GM19463 (cell line): ENCODE measurements around the gene CD9.
"Not testable (repeated sequence)": the region's sequence is repeated elsewhere in the genome, so short reads cannot be mapped to it uniquely, and the experiment has no call there.

Experiments
- ATAC-seq: cut with Tn5 transposase; IDR thresholded peaks from one replicate; pipeline ENCODE4 v1.9.1; 2021; ENCODE audit warnings: mild to moderate bottlenecking, moderate library complexity; ENCODE audit not compliant: unreplicated experiment

Gene CD9

DNA sequence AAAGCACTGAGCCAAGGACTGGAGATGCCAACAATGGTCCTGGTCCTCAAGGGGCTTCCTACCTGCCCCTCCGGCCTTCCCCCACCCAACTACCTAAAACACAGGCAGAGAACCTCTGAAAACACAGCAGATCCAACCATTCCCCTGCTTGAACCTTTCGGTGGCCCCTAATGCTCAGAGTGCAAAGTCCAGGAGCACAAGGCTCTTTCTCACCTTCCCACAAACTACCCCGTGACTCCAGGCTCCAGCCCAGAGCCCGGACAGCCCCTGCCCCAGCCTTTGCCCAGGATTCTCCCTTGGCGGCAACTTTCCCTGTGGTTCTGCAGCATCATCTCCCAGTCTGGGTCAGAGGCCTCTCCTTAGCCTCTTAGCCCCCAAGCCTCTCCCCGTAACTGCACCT lies 1.6 kb upstream of the CD9 start:
- no peak for ATAC-seq

DNA sequence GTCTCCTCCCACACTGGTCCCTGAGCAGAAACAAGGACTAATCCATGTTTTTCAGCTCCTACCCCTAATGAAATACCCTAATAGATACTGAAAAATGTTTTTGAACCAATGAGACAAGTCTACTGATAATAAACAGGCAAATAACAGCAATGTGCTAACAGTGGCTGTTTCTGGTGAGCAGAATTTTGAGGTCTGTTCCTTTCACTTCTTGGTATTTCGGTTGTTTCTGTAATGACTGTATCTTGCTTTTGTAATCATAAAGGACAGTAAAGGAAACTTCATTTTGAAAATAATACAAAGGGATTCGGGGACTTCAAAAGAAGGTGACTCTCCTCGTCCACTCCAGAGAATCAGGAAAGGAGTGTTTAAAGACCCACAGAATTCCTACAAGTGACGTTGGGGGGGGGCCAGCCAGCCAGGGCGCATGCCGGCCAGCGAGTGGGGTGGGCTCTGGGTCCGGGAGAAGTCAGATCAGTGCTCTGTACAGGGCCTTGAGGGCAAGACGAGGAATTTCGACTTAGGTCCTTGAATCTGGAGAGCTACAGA lies 1.1 kb upstream of the CD9 start:
- ATAC-seq: no peak

DNA sequence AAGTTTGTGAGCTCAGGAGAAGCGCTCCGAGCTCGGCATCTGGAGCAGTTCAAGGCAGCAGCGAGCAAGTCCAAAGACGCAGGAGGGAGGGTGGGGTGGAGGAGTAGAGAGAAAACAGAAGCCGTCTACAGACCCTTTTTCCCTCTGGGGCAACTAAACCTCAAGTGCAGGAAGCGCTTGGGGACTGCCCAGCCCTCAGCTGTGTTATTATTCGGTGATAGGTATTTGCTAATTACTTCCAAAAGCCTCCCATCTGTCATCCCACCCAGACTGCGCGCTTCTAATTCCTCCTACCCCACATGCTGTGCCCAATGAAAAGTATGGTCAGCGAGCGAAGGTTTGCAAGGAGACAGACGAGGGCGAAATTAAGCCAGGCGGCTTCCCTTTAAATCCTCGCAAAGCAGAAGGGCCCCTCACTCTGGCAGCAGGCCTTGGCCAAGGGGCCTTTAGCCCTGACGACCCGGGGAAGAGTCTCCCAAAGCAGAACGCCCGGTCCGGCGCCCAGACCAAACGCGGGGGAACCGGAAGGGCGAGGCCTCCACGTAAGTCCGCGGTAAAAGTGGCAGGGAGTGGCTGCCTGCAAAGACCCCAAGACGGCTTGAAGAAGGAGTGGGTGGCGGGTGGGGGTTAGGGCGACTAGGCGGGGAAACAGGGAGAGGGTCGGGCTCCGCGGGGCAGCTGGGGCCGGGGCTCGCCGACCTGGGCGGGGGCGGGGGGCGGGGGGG lies 507 bp upstream of the CD9 start:
- ATAC-seq: no peak

DNA sequence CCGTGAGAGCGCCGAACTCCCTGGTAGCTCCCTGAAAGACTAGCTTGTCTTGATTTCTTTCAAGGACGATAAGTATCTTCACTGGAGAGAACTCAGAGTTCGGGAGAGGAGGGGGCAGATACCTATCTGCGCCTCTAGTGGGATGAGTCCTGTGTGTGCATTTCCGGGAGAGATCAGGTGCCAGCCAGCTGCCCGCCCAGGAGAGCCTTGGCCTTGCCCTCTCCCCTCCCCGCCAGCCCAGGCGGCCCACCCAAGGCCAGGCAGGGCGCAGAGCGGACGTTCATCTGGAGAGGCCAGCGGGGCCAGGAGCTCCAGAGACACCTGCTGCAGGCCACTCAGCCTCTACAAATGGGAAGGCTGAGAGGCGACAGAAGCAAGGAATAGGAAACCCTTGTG lies 1.0 kb downstream of the CD9 start:
- no peak for ATAC-seq

DNA sequence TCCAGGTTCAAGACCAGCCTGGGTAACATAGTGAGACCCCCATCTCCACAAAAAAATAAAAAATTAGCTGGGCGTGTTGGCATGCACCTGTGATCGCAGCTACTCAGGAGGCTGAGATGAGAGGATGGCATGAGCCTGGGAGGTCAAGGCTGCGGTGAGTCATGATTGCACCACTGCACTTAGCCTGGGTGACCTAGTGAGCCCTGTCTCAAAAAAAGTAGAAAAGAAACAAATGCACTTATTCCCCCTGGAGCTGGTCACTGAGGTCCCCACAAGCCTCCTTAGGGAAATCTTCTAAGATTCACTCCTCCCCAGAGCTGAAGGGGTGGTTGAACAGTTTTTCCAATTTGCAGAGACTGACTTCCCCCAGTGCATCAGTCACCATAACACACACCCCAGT lies 1.6 kb downstream of the CD9 start:
- ATAC-seq: no peak

DNA sequence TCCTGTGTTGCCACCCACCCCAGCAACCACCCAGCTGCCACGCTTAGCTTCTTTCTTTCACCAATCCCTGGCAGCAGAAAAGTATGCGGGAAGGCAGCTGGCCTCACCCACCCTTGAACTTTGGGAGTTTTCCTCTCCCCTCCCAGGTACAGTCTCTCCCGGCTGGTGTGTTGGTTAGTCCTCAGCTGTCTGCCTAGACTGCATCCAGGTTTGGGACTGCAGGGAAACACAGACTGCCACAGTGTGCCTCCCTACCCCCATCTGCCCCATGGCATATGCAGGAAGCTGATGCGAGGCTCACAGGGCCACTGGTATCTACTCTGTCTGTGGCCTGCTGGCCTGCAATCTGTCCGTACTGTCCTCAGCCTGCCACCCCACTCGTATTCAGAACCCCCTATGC lies 2.1 kb downstream of the CD9 start:
- no peak for ATAC-seq

DNA sequence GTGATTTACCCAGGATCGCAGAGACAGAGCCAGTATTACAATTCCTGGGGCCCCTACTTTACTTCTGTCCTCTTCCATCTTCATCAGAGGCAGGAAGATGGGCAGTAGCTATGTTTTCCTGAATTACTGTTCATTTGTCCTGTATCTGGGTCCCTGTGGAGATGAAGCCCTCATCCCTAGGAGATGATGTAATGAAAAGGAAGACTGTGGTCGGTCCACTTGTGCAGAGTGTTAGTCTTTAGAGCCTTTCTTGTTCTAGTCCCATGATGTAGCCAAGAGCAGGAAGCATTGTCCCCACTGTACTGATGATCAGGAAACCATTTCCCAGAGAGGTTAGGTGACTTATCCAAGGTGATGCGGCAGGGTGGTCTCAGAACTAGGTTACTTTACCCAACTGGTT lies 2.6 kb downstream of the CD9 start:
- no peak for ATAC-seq

DNA sequence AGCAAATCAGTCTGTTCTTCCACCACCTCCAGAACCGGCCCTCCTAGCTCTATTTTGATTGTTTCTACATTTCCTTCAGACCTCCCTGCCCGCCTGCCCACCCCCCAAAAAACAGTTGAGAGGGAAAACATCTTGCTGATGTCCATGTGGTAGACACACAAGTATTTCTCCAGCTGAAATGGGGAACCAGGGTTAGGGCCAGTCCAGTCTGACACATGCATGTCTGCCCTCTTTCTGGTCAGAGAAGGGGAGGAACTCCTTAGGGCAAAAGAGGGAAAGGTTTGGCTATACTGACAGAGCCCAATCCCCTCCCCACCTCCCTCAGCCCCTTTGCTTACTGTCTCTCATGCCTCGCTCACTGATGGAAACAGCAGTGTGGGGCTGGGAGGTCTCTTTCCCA lies 3.4 kb downstream of the CD9 start:
- no peak for ATAC-seq

DNA sequence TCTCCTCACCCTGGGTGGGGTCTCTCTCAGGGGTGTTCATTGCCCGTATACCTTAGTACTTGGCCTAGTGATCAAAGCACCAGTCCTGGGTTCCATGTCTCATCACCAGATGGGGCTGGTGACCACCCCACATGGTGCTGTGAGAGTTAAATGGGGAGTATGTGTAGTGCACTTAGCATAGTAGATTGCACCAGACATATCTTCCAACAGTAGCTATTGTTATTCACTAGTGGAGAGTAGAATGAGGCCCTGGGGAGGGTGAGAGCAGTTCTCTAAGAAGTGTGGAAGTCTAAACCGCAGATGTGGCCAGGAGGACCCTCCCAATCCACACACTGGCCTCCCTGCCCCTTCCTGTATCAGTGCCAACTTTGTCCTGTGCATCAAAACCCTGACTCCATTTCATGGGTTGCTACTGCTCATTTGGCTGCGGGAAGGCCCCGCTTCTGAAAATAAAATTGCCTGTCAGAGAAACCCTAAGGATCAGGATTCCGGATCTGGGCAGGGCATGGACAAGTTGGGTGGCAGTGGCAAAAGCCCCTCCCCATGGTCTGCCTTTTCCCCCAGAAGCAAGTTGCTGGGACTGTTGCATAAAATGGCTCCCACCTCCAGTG lies 4.4 kb downstream of the CD9 start:
- no peak for ATAC-seq

DNA sequence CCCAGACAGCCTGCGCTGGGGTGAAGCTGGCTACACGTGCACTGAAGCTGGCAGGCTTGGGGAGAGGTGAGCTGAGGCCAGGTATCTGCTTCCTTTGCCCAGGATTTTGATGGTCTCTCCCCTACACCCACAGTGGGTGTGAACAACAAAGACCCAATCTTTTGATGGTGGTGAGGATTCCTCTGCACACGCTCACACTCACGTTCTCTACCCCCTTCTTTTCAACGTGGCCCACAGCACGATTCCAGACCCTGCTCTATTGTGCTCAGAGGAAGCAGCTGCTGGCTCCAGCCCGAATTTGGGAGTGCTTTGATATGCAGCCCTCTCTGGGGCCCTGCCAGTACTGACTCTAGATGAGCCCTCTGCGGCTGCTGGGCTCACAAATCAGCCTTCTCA lies 4.9 kb downstream of the CD9 start:
- ATAC-seq: no peak

DNA sequence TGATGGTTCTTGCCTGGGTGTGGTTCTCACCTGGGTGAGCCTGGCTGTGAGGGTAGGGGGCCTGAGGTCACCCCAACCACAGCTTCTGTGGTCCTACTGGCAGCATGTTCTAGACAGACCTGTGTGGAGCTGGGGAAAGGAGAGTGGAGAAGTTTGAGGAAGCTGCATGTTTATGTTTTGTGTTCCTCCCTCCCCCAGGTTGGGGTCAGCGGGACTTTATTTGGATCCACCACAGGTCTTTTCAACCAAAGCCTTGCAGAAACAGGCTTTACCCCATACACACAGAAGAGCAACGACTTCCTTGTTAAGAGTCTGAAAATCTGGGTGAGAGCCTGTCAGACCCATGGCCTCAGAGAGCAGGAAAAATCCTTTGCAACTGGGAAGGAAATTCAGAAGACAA lies 5.6 kb downstream of the CD9 start:
- ATAC-seq: no peak

DNA sequence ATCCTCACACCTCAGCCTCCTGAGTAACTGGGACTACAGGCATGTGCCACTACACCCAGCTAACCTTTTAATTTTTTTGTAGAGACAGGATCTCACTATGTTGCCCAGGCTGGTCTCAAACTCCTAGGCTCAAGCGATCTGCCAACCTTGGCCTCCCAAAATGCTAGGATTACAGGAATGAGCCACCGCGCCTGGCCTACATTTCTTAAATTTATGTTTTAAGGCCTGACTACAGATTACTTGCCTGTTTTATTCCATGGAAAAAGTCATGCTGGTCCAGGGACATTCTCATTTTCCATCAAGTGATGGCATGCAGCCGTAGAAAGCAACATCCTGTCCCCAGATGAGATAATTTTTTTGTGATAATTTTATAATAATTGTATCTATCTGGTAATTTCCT lies 6.1 kb downstream of the CD9 start:
- ATAC-seq: no peak

DNA sequence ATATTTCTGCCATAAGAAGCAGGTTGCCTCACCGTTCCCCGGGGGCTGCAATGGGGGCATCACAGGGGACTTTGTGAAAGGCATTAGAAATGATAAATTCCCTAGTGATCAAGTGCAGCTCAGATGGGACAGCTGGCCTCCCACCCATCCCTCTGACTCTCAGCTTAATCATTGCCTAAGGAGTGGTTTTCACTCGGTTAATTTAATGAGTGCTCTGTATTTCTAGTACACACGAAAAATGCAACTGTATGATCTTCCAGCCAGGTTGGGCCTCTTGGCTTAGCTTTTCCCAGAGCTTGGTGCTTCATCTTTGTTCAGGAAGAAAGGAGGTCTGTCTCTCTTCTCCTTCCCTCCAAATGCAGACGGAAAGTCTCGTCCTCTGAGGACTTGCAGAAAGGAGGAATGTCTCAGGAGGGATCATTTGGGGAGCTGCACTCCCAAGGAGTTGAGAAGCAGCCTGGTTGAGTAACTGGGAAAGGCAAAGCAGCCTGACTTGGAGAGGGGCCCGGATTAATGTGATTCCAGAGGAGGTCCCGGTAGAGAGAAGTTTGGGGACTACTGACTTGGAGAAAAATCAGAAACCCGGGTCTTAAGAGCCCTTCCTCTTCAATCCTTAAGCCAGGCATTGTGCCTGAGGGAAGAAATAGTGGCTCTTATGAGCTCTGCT lies 7.2 kb downstream of the CD9 start:
- ATAC-seq: no peak

DNA sequence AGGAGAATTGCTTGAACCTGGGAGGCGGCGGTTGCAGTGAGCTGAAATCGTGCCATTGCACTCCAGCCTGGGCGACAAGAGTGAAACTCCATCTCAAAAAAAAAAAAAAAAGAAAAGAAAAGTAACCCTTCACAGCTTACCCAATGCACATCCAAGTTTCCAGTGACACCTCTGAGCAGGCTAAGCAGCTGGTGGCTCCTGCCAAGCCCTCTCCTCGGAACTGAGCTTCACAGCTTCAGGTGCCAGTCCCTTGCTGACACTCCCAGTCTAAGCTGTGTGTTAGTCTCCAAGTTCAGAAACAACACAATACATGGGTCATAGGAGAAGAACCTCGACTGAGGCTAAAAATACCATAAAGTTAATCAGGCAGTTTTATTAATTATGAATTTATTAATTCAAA lies 7.9 kb downstream of the CD9 start:
- no peak for ATAC-seq

DNA sequence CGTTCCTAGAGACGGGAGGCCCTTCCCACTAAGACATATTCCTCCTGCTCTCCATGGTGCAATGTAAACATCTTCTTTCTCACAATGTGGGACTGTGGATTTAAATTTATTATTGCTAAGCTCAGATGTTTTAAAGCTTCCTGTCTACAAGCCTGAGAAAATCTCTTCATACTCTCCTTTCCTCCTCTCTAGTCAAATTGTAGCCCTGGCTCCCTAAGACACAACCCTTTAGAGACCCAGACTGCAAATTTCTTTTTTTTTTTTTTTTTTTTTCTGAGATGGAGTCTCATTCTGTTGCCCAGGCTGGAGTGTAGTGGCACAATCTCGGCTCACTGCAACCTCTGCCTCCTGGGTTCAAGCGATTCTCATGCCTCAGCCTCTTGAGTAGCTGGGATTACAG lies 9.2 kb downstream of the CD9 start:
- ATAC-seq: not testable (repeated sequence)

DNA sequence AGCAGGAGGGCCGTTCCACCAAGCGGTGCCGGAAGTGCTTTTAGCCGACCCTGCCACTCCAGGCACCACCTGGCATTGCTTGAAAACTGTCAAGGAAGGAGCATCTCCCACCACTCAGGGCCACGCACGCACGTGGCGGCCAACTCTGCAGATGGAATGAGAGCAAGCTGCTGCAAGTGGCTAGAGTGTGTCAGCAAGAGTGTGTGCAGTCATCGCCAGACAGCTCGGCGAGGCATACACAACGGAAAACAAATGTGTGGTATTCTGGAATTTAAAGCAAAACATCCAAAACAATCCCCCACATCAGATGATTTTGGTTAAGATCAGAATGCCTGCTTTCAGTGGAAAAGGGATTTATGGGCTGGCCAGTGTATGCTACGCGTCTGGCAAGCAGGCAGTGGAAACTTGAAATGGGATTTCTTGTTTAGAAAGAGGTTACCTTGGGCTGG lies 11.2 kb downstream of the CD9 start:
- no peak for ATAC-seq

DNA sequence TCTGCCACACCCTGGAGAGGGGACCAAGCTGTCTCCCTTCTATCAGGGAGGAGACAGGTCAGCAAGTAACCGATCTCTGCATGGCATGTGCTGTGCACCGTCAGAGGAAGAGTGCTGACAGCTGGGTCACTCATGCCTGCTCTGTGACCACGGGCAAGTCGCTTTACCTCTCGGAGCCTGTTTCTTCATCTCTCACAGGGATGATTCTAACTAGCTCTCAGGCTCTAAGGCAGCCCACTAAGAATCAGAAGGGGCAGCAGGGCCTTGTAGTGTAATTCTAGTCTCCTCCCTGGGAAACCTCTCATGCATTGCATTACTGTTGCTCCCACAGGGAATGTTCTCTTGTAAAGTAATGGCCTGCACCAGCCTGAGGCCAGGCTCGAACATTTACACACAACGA lies 11.9 kb downstream of the CD9 start:
- ATAC-seq: no peak

DNA sequence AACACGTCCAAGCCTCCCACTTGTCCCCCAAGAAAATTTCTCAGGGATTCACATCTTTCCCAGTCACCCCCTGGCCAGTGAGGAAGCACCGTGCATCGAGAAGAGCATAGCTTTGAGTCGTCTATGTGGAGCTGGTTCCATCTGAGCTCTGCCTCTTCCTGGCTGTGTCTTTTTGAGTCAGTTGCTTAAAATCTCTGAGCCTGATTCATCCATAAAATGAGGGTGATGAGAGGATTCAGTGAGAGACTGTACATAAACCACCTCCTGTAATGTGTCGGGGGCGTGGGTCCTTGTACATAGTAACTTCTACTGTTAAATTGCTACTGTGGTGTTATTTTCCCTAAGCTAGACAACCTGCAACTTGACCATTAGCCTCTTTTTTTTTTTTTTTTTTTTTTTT lies 13.8 kb downstream of the CD9 start:
- ATAC-seq: no peak

DNA sequence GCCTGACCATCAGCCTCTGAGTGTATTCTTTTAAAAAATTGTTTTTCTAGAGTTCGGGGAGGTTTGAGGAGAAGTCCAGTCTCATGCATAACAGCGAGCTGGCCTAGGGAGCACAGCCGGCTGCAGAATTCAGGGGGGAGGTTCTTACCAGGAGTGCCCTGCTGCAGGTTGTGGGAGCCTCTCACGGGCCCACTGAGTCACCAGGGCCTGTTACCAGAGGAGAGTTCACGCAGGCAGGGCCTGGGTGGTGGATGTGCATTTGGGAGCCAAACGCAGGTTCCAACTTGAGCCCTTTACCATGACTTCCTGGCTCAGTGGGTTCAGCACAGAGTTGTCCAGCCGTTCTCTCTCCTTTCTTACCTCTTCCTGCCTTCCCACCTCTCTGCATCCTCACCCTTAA lies 14.4 kb downstream of the CD9 start:
- no peak for ATAC-seq

DNA sequence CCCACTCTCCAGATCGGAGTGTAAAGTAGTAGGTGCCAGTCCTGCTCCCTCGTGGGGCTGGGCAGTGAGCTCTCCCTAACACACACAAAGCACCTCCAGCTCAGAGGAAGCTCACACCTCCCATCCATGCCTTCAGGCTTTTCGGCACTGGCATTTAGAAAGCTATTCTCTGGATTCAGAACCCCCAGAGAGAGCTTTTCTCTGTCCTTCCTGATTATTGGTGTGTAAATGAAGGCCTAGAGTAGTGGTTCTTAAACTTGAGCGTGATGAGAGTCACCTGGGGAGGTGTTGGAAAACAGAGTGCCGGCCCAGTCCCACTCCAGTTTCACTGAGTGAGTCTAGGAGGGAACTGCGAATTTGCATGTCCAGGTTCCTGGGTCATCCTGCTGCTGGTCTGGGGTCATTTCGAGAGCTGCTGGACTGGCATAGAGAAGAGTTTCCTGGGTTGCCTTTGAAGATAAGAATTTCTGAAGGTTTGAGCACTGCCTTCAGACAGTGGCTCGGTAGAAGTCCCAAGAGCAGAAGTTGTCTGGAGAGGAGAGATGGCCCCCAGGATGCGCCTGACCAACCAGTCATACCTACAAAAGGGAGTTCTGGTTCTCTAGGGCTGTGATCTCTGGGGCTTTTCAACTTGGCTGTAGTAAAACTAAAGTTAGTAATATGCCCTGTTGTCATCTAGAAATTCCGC lies 15.1 kb downstream of the CD9 start:
- ATAC-seq: no peak

DNA sequence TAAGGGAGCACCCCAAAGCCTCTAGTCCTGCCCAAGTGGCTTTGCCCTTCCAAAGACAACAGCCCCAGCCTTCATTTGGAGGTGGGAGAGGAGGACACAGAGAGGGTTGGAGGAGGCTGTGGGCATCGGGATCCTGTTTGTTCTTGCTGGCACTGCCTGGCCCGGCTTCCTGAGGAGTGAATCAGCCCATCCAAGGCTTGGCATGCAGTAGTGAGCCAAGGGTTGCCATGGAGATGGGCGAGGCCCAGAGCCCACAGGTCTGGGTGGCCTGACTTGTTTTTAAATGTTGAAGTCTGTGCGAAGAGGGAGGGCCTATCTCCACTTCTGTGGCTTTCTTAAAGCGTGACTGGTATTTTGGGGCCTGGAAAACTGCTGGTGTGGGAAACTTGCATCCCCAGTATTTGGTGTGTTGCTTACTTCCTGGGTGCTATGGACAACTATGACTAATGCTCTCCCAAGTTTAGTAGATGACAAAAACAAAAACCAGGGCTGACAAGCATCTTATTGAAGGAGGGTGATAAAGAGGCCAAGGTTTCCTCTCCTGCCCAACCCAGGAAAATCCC lies 15.8 kb downstream of the CD9 start:
- ATAC-seq: no peak
